ENCODE results near the gene RBM33.

RBM33 gene

DNA sequence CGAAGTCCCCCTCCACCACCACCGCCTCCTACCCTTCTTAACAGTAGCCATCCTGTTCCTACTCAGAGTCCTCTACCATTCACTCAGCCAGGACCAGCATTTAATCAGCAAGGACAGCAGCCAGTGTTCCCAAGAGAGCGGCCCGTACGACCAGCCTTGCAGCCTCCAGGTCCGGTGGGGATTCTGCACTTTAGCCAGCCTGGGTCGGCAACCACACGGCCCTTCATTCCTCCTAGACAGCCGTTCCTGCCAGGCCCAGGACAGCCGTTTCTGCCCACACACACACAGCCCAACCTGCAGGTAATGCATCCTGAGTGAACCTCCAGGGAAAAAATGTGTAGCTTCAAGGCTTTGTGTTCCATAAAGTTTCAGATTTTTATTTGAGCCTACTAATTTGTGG lies 93.6 kb downstream of the RBM33 start:
- H3K9me2 ChIP-seq (ENCODE audit: low read depth, low read length) = no peaks in the 10 kb centered on the region
- TF ChIP-seq EZH2 (IDR thresholded peaks at IDR 0.05; ENCODE audit: borderline replicate concordance, low read length) = no peak
- TF ChIP-seq, protein P1, sequence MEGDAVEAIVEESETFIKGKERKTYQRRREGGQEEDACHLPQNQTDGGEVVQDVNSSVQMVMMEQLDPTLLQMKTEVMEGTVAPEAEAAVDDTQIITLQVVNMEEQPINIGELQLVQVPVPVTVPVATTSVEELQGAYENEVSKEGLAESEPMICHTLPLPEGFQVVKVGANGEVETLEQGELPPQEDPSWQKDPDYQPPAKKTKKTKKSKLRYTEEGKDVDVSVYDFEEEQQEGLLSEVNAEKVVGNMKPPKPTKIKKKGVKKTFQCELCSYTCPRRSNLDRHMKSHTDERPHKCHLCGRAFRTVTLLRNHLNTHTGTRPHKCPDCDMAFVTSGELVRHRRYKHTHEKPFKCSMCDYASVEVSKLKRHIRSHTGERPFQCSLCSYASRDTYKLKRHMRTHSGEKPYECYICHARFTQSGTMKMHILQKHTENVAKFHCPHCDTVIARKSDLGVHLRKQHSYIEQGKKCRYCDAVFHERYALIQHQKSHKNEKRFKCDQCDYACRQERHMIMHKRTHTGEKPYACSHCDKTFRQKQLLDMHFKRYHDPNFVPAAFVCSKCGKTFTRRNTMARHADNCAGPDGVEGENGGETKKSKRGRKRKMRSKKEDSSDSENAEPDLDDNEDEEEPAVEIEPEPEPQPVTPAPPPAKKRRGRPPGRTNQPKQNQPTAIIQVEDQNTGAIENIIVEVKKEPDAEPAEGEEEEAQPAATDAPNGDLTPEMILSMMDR (IDR thresholded peaks at IDR 0.05; ENCODE audit: low read length) = no peak
- H3K4me2 ChIP-seq (ENCODE audit: low read length) = no peak overlapping the region
- H3F3A ChIP-seq (ENCODE audit: insufficient read depth, low read length) = 0 out of 2 replicates have a peak, but pooled peaks cover 16% of the 10 kb centered on the region
- H3K9me3 ChIP-seq (ENCODE audit: low read length) = no peaks in the 10 kb centered on the region
- H4K20me1 ChIP-seq (ENCODE audit: insufficient read depth, low read length) = no peaks in the 10 kb centered on the region; the same call in 1 of the 2 replicates
- peak overlapping the region; percentile 10 for H3K27ac ChIP-seq (ENCODE audit: low read depth, low read length, poor library complexity, severe bottlenecking)
- H3K4me1 ChIP-seq (ENCODE audit: insufficient read depth, low read length, severe bottlenecking) = peaks cover 61% of the 10 kb centered on the region
- H3K79me2 ChIP-seq (ENCODE audit: insufficient read depth, low read length) = peaks cover 5% of the 10 kb centered on the region
- H3K9ac ChIP-seq (ENCODE audit: low read length) = no peak overlapping the region
- H3K36me3 ChIP-seq (ENCODE audit: insufficient read depth, low read length) = peaks cover 68% of the 10 kb centered on the region
- no peak overlapping the region for H3K4me3 ChIP-seq (ENCODE audit: low read depth, low read length, poor library complexity, severe bottlenecking)
- no peak overlapping the region for H2AFZ ChIP-seq (ENCODE audit: low read length)
- H3K27me3 ChIP-seq (ENCODE audit: insufficient read depth, low read length) = no peaks in the 10 kb centered on the region

DNA sequence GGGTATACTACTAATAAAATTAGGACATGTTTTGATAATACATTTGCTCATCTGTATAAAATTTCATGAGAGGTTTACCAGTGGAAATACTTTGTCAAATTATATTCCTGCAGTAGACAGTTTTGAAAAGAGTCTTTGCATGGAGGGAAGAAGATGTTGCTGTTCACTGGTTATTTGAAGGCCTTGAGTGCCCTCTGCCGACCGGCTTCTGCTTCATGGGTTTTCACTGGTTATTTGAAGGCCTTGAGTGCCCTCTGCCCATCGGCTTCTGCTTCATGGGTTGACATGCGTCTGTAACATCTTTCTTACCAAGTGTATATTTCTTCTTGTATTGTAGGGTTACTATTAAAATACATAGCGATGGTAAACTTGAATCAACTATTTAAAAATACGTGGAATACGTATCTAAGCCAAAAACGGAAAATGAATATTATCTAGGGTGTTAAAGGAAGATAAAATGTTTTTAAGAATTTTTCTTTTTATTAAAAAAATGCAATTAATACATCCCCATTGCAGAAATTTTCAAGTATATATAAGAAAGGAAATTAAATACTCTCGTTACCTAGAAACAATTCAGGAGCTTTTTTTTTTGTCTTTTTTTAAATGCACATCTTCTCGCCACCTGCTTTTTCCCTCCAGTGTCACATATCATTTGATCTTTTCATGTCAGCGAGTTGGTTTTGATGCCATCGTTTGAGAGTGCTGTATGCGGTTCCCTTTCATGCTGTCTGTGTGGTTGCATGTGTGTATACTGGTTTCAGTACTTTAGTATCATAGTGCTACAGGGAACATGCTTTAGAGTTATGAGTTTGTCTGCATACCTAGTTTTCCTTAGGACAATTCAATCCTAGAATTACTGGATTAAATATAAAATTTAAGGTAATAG lies 94.4 kb downstream of the RBM33 start:
- no peak overlapping the region for H3K4me3 ChIP-seq (ENCODE audit: low read depth, low read length, poor library complexity, severe bottlenecking)

DNA sequence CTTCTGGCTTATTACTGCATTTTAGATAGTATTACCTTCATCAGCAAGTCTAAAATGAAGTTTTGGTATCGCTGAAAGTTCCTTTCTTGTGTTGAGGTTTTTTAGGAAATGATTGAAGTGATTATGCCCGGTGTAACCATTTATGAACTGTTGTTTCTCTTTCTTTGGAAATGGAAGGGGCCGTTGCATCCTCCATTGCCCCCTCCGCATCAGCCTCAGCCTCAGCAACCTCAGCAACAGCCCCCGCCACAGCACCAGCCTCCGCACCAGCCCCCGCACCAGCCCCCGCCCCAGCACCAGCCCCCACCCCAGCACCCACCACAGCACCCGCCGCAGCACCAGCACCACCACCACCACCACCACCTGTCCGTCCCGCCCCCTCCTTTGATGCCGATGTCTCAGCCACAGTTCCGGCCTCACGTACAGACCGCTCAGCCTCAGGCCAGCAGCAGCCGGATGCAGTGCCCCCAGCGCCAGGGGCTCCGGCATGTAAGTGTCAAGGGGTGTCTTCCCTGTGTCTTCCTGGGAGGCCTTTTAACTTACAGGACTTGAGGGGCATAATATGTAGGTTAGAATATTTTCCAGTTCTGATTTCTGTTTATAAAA lies 95.2 kb downstream of the RBM33 start:
- Histone ChIP-seq H3K4me2 (ENCODE audit: low read length) (peak overlapping the region; percentile 57), H4K20me1 (ENCODE audit: insufficient read depth, low read length) (no peaks in the 10 kb centered on the region; the same call in 1 of the 2 replicates), H3K9me3 (ENCODE audit: low read length) (no peaks in the 10 kb centered on the region), H3K27ac (ENCODE audit: low read depth, low read length, poor library complexity, severe bottlenecking) (peak overlapping the region; percentile 96), H3K4me1 (ENCODE audit: insufficient read depth, low read length, severe bottlenecking) (peaks cover 67% of the 10 kb centered on the region), H2AFZ (ENCODE audit: low read length) (no peak overlapping the region), H3K79me2 (ENCODE audit: insufficient read depth, low read length) (peaks cover 13% of the 10 kb centered on the region; the same call in 1 of the 2 replicates), H3K9me2 (ENCODE audit: low read depth, low read length) (no peaks in the 10 kb centered on the region), H3K36me3 (ENCODE audit: insufficient read depth, low read length) (peaks cover 77% of the 10 kb centered on the region), H3K9ac (ENCODE audit: low read length) (peak overlapping the region; percentile 51; the same call in 1 of the 2 replicates), H3K4me3 (ENCODE audit: low read depth, low read length, poor library complexity, severe bottlenecking) (peak overlapping the region; percentile 49), H3K27me3 (ENCODE audit: insufficient read depth, low read length) (no peaks in the 10 kb centered on the region), H3F3A (ENCODE audit: insufficient read depth, low read length) (0 out of 2 replicates have a peak, but pooled peaks cover 16% of the 10 kb centered on the region)
- TF ChIP-seq EZH2 (IDR thresholded peaks at IDR 0.05; ENCODE audit: borderline replicate concordance, low read length) = no peak
- TF ChIP-seq, protein P1 (IDR thresholded peaks at IDR 0.05; ENCODE audit: low read length) = no peak

More for the DNA sequence above, 94.4 kb downstream of the RBM33 start:
- H3K9ac ChIP-seq (ENCODE audit: low read length) = no peak overlapping the region
- TF ChIP-seq, protein P1 (IDR thresholded peaks at IDR 0.05; ENCODE audit: low read length) = peak; percentile 96
- TF ChIP-seq EZH2 (IDR thresholded peaks at IDR 0.05; ENCODE audit: borderline replicate concordance, low read length) = no peak
- H3K9me2 ChIP-seq (ENCODE audit: low read depth, low read length) = no peaks in the 10 kb centered on the region
- 0 out of 2 replicates have a peak, but pooled peaks cover 16% of the 10 kb centered on the region for H3F3A ChIP-seq (ENCODE audit: insufficient read depth, low read length)
- H4K20me1 ChIP-seq (ENCODE audit: insufficient read depth, low read length) = no peaks in the 10 kb centered on the region; the same call in 1 of the 2 replicates
- H3K4me1 ChIP-seq (ENCODE audit: insufficient read depth, low read length, severe bottlenecking) = peaks cover 61% of the 10 kb centered on the region
- H2AFZ ChIP-seq (ENCODE audit: low read length) = no peak overlapping the region
- no peaks in the 10 kb centered on the region for H3K27me3 ChIP-seq (ENCODE audit: insufficient read depth, low read length)
- no peaks in the 10 kb centered on the region for H3K9me3 ChIP-seq (ENCODE audit: low read length)
- H3K36me3 ChIP-seq (ENCODE audit: insufficient read depth, low read length) = peaks cover 74% of the 10 kb centered on the region
- peak overlapping the region; percentile 79 for H3K27ac ChIP-seq (ENCODE audit: low read depth, low read length, poor library complexity, severe bottlenecking)
- no peak overlapping the region; the same call in 1 of the 2 replicates for H3K4me2 ChIP-seq (ENCODE audit: low read length)
- H3K79me2 ChIP-seq (ENCODE audit: insufficient read depth, low read length) = peaks cover 12% of the 10 kb centered on the region; the same call in 1 of the 2 replicates
